ENCODE data around the gene CACNG7. TPM values are rescaled to one million over a fixed set of nuclear protein-coding genes. Genes with fewer than 3 reads are reported as not detected.

The CACNG7 gene
- total RNA-seq, 4 donors from 2014 or later = not detected

- TF ChIP-seq CTCF (IDR thresholded peaks at IDR 0.05; ENCODE audit: low read depth) = no peak
Measured at GRCh38 chr19:53989600-53990533, 80.8 kb downstream of the CACNG7 start.

GRCh38 chr19:53991224-53992113 lies 82.4 kb downstream of the CACNG7 start, which contains the start of gene CACNG6:
Gene CACNG6 (plus strand): TSS chr19:53991637. CDS start chr19:53992878, 1,241 bp downstream.
- no peak for TF ChIP-seq CTCF (IDR thresholded peaks at IDR 0.05; ENCODE audit: low read depth)

GRCh38 chr19:53992211-53992610 lies 83.1 kb downstream of the CACNG7 start:
- no peak for TF ChIP-seq CTCF (IDR thresholded peaks at IDR 0.05; ENCODE audit: low read depth)

- no peak for TF ChIP-seq CTCF (IDR thresholded peaks at IDR 0.05; ENCODE audit: low read depth)
Measured at GRCh38 chr19:53992815-53993214, 83.7 kb downstream of the CACNG7 start.

GRCh38 chr19:53993448-53993847 lies 84.4 kb downstream of the CACNG7 start:
- no peak for TF ChIP-seq CTCF (IDR thresholded peaks at IDR 0.05; ENCODE audit: low read depth)

Other genes with a start within 250 kb of the CACNG7 start
- 1 to 10 TPM in 1 of 4 donors, under 1 TPM in 3; 0.49 to 1.7 (median 0.91) TPM for gene NLRP12, start 85.0 kb upstream of the CACNG7 start, total RNA-seq
- gene MYADM, start 41.4 kb upstream of the CACNG7 start, total RNA-seq = 10 to 100 TPM; 29.9 to 37.9 (median 34.7) TPM
- gene PRKCG, start 27.1 kb upstream of the CACNG7 start, total RNA-seq = not detected
- gene CACNG8, start 53.7 kb downstream of the CACNG7 start, total RNA-seq = under 1 TPM in 1 of 4 donors, not detected in 3; under 0.01 TPM
- gene CACNG6, start 82.4 kb downstream of the CACNG7 start, total RNA-seq = not detected
- gene VSTM1, start 154.6 kb downstream of the CACNG7 start, total RNA-seq = not detected
- gene TARM1, start 172.1 kb downstream of the CACNG7 start, total RNA-seq = not detected
- gene OSCAR, start 191.5 kb downstream of the CACNG7 start, total RNA-seq = 10 to 100 TPM in 1 of 4 donors, 1 to 10 TPM in 2, under 1 TPM in 1; 0.75 to 21.9 (median 2.4) TPM
- 10 to 100 TPM in 3 of 4 donors, 1 to 10 TPM in 1; 9.5 to 89.8 (median 21.8) TPM for gene NDUFA3, start 193.6 kb downstream of the CACNG7 start, total RNA-seq
- 10 to 100 TPM in 3 of 4 donors, 1 to 10 TPM in 1; 5.7 to 23.6 (median 16.6) TPM for gene TFPT, start 206.4 kb downstream of the CACNG7 start, total RNA-seq
- gene PRPF31, start 206.5 kb downstream of the CACNG7 start, total RNA-seq = 10 to 100 TPM; 26.6 to 43.6 (median 36.9) TPM
- 10 to 100 TPM; 16.8 to 39.4 (median 23.3) TPM for gene CNOT3, start 228.5 kb downstream of the CACNG7 start, total RNA-seq